IMR-90 (cell line): Measurements from ENCODE around the gene IL1RAPL1. TPM values are rescaled to one million over a fixed set of nuclear protein-coding genes. Genes with fewer than 3 reads are reported as not detected.

Experiments
- ATAC-seq: fragments of 200-7000 bp; cut with Tn5 transposase; 2 replicates; pipeline ENCODE4 v1.9.1; 2020; ENCODE audit warnings: low read depth, mild to moderate bottlenecking, moderate library complexity
- BruUV-seq: library from RNA; stranded (reverse); fragments of 400-500 nt; replicated peaks from 2 replicates; lab custom pipeline; 2021; lab: Mats Ljungman, UMichigan
- CTCF ChIA-PET: fragments of 300-600 bp; formaldehyde crosslinking; extraction: SDS; loops from one replicate; lab custom pipeline; 2021; ENCODE audit warnings: antibody characterized with exemption; lab: Yijun Ruan, JAX
- POLR2A ChIA-PET: fragments of 300-600 bp; sonication (Branson Sonifier 250); formaldehyde crosslinking; loops from one replicate; lab custom pipeline; 2022; ENCODE audit warnings: antibody characterized with exemption; ENCODE audit not compliant: unreplicated experiment; lab: Charles Lee
- DNase-seq: peaks from one replicate; pipeline ENCODE4 v3.0.0; 2013
- H2AFZ ChIP-seq: replicated peaks from 2 replicates; pipeline ENCODE3; 2013; ENCODE audit warnings: low read length, mild to moderate bottlenecking; ENCODE audit not compliant: poor library complexity
- H2AK5ac ChIP-seq: 2 replicates; pipeline ENCODE4 v1.6.1; 2013; ENCODE audit warnings: low read depth, low read length, inconsistent platforms
- H2AK9ac ChIP-seq: replicated peaks from 2 replicates; pipeline ENCODE3; 2013; ENCODE audit warnings: mild to moderate bottlenecking, low read depth, low read length, moderate library complexity; ENCODE audit not compliant: poor library complexity
- H2BK120ac ChIP-seq: 2 replicates; pipeline ENCODE4 v1.6.1; 2013; ENCODE audit warnings: low read depth, low read length, inconsistent platforms
- H2BK15ac ChIP-seq: 3 replicates; pipeline ENCODE4 v1.6.1; 2013; ENCODE audit warnings: low read depth, low read length, inconsistent platforms
- H2BK20ac ChIP-seq: 2 replicates; pipeline ENCODE4 v1.6.1; 2013; ENCODE audit warnings: low read depth, mild to moderate bottlenecking, inconsistent platforms, low read length, moderate library complexity
- H2BK5ac ChIP-seq: 2 replicates; pipeline ENCODE4 v1.6.1; 2013; ENCODE audit warnings: mild to moderate bottlenecking, low read depth, low read length, inconsistent platforms; ENCODE audit not compliant: poor library complexity, severe bottlenecking
- H3K14ac ChIP-seq: replicated peaks from 2 replicates; pipeline ENCODE4 v1.6.1; 2013; ENCODE audit warnings: low read depth, low read length, inconsistent platforms
- H3K18ac ChIP-seq: 2 replicates; pipeline ENCODE4 v1.6.1; 2013; ENCODE audit warnings: low read depth, low read length, control low read depth
- H3K23ac ChIP-seq: 2 replicates; pipeline ENCODE4 v1.6.1; 2013; ENCODE audit warnings: low read depth, low read length, inconsistent platforms
- H3K27ac ChIP-seq: 2 replicates; pipeline ENCODE4 v1.5.1; 2013; ENCODE audit warnings: mild to moderate bottlenecking, control low read depth, low read length; ENCODE audit not compliant: insufficient read depth
- H3K27me3 ChIP-seq: 2 replicates; pipeline ENCODE4 v1.6.1; 2013; ENCODE audit warnings: low read length; ENCODE audit not compliant: control insufficient read depth, insufficient read depth
- H3K36me3 ChIP-seq: 2 replicates; pipeline ENCODE4 v1.6.1; 2013; ENCODE audit warnings: low read length, mixed read lengths; ENCODE audit not compliant: control insufficient read depth, insufficient read depth
- H3K4ac ChIP-seq: 2 replicates; pipeline ENCODE4 v1.6.1; 2013; ENCODE audit warnings: low read depth, low read length, inconsistent platforms
- H3K4me1 ChIP-seq: 2 replicates; pipeline ENCODE4 v1.6.1; 2013; ENCODE audit warnings: low read length, mixed read lengths; ENCODE audit not compliant: control insufficient read depth, insufficient read depth
- H3K4me2 ChIP-seq: 2 replicates; pipeline ENCODE4 v1.6.1; 2013; ENCODE audit warnings: low read depth, mild to moderate bottlenecking, control low read depth, low read length, moderate library complexity
- H3K4me3 ChIP-seq: 2 replicates; pipeline ENCODE4 v1.5.1; 2013; ENCODE audit warnings: low read depth, mild to moderate bottlenecking, control low read depth, low read length, moderate library complexity; ENCODE audit not compliant: insufficient read depth
- H3K56ac ChIP-seq: 2 replicates; pipeline ENCODE4 v1.6.1; 2013; ENCODE audit warnings: low read length, inconsistent platforms; ENCODE audit not compliant: insufficient read depth; ENCODE audit errors: extremely low read depth
- H3K79me1 ChIP-seq, 2 experiments: 2 replicates each; pipeline ENCODE4 v1.6.1; 2013; ENCODE audit warnings: low read length in 2 of 2, inconsistent platforms in 1 of 2, low read depth in 1 of 2
- H3K9ac ChIP-seq: 2 replicates; pipeline ENCODE4 v1.6.1; 2013; ENCODE audit warnings: low read depth, low read length, control low read depth
- H3K9me1 ChIP-seq: 2 replicates; pipeline ENCODE4 v1.6.1; 2013; ENCODE audit warnings: low read length, inconsistent platforms; ENCODE audit not compliant: insufficient read depth
- H3K9me3 ChIP-seq: 2 replicates; pipeline ENCODE4 v1.6.1; 2013; ENCODE audit warnings: low read length; ENCODE audit not compliant: control insufficient read depth, insufficient read depth
- H4K20me1 ChIP-seq: 2 replicates; pipeline ENCODE4 v1.6.1; 2013; ENCODE audit warnings: low read length, inconsistent platforms; ENCODE audit not compliant: insufficient read depth
- H4K5ac ChIP-seq: 2 replicates; pipeline ENCODE4 v1.6.1; 2013; ENCODE audit warnings: mild to moderate bottlenecking, low read depth, low read length, control low read depth
- H4K8ac ChIP-seq, 2 experiments: 2 replicates each; pipeline ENCODE4 v1.6.1; 2013; ENCODE audit warnings: low read depth in 2 of 2, low read length in 2 of 2, control low read depth in 1 of 2, inconsistent platforms in 1 of 2
- H4K91ac ChIP-seq: 2 replicates; pipeline ENCODE4 v1.6.1; 2013; ENCODE audit warnings: low read depth, low read length, inconsistent platforms; ENCODE audit not compliant: insufficient read depth
- BHLHE40 ChIP-seq: fragments of 150-350 bp; IDR thresholded peaks from 2 replicates; pipeline ENCODE4 v1.6.1; 2016; ENCODE audit warnings: mild to moderate bottlenecking, low read depth, low read length
- CHD1 ChIP-seq: IDR thresholded peaks from 2 replicates; pipeline ENCODE4 v1.6.1; 2012; ENCODE audit warnings: low read depth, low read length, improper control_type of control experiment
- CTCF ChIP-seq: conservative IDR thresholded peaks from 2 replicates; pipeline ENCODE4 v1.5.1; 2012; ENCODE audit warnings: mild to moderate bottlenecking, low read depth, low read length, improper control_type of control experiment
- ELK1 ChIP-seq: fragments of 150-350 bp; IDR thresholded peaks from 2 replicates; pipeline ENCODE4 v1.6.1; 2016; ENCODE audit warnings: low read depth, mild to moderate bottlenecking, low read length, moderate library complexity, borderline replicate concordance
- FOS ChIP-seq: fragments of 150-350 bp; IDR thresholded peaks from 2 replicates; pipeline ENCODE4 v1.6.1; 2016; ENCODE audit warnings: low read depth, low read length
- MAFK ChIP-seq: IDR thresholded peaks from 2 replicates; pipeline ENCODE4 v1.6.1; 2012; ENCODE audit warnings: low read depth, low read length, improper control_type of control experiment
- MAZ ChIP-seq: IDR thresholded peaks from 2 replicates; pipeline ENCODE4 v1.6.1; 2012; ENCODE audit warnings: low read depth, mild to moderate bottlenecking, low read length, improper control_type of control experiment, moderate library complexity, borderline replicate concordance
- MXI1 ChIP-seq: IDR thresholded peaks from 2 replicates; pipeline ENCODE4 v1.6.1; 2012; ENCODE audit warnings: low read depth, mild to moderate bottlenecking, low read length, moderate library complexity, borderline replicate concordance
- NFE2L2 ChIP-seq: fragments of 150-350 bp; IDR thresholded peaks from 2 replicates; pipeline ENCODE4 v1.6.1; 2016; ENCODE audit warnings: low read depth, mild to moderate bottlenecking, low read length
- POLR2A ChIP-seq: IDR thresholded peaks from 2 replicates; pipeline ENCODE4 v1.6.1; 2012; ENCODE audit warnings: mild to moderate bottlenecking, low read depth, low read length
- RAD21 ChIP-seq: IDR thresholded peaks from 2 replicates; pipeline ENCODE4 v1.6.1; 2012; ENCODE audit warnings: low read length, improper control_type of control experiment
- RFX5 ChIP-seq: IDR thresholded peaks from 2 replicates; pipeline ENCODE4 v1.8.0; 2012; ENCODE audit warnings: low read depth, mild to moderate bottlenecking, low read length, moderate library complexity
- SMC3 ChIP-seq: fragments of 150-350 bp; IDR thresholded peaks from 2 replicates; pipeline ENCODE4 v1.6.1; 2016; ENCODE audit warnings: low read depth, mild to moderate bottlenecking, antibody characterized with exemption, low read length, moderate library complexity
- WGBS, 2 experiments: methylation state at CpG; one replicate each; pipeline versions ENCODE4 v1.1.5 to v1.1.7; 2013; ENCODE audit warnings: missing lambda C conversion rate in 2 of 2; ENCODE audit not compliant: insufficient read length in 1 of 2; ENCODE audit errors: extremely low coverage in 2 of 2; 5-methylcytosine and 5-hydroxymethylcytosine counted together
- dilution Hi-C: fragments of 300-500 bp; cut with HindIII; formaldehyde crosslinking; loops from one replicate; pipeline ENCODE4 v1.14.3; 2018; ENCODE audit warnings: low sequenced_read_pairs; ENCODE audit not compliant: unreplicated experiment
- in situ Hi-C: fragments of 300-500 bp; cut with MboI; formaldehyde crosslinking; loops from 3 replicates; pipeline ENCODE4 v1.14.3; 2019; ENCODE audit warnings: low sequenced_read_pairs, inconsistent platforms, mixed read lengths
- intact Hi-C: fragments of 100-400 bp; cut with micrococcal nuclease; formaldehyde crosslinking; loops from 2 replicates; pipeline ENCODE4 v1.10.0; 2022
- polyA plus RNA-seq, 3 experiments: library from polyadenylated mRNA; depleted of rRNA; stranded (reverse); fragments of >200 nt; gene quantifications; 2 replicates each; pipeline ENCODE4 v1.2.3, GENCODE V29; 2012; ENCODE audit warnings: low replicate concordance in 1 of 3
- total RNA-seq: library from RNA; depleted of rRNA; stranded (reverse); fragments of >200 nt; gene quantifications from 2 replicates; pipeline ENCODE4 v1.2.3, GENCODE V29; 2012
- TF ChIP-seq, protein P1 (sequence below): fragments of 150-350 bp; IDR thresholded peaks from 2 replicates; pipeline ENCODE4 v1.6.1; 2017; ENCODE audit warnings: mild to moderate bottlenecking, antibody characterized with exemption, low read length, low read depth

The IL1RAPL1 gene
- total and polyA plus RNA-seq, 2 of the 4 experiments (the other 2 are of a cell fraction), result 1.5 to 9.0 TPM

DNA sequence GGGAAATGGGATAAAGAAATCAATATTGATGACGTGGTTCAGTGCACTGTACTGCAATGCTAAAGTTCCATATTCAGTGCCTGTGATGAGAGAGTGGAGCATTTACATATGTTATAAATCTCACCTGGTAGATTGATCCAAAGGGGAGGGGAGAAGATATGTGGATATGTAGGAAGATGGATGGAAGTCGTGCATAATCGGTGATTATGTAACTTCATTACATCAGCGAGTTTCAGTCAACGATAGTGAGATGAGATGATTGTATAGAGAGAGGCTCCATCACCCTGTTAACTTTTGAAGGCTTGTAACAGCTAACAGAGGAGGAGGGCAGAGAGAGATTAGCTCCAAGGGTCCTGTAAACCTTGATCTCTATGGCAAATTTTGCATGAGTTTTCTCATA is 1.8 kb downstream of the IL1RAPL1 start:
- BruUV-seq, result no TSS peak
- no peak overlapping the region for H4K8ac ChIP-seq
- no peak overlapping the region for H3K56ac ChIP-seq
- intact Hi-C loops (loop anchor here (5.0 to 10.0 kb wide), 8 partner anchors 264 to 1473 kb away; no protein-coding TSS in a partner anchor), in situ Hi-C loops (loop anchor here (25.0 kb wide), 1 partner anchor 1473 kb away; no protein-coding TSS in a partner anchor), dilution Hi-C loops (no loop called here)
- no peak overlapping the region for H2BK20ac ChIP-seq
- no CpG with 5 or more reads among the region's 5 CpGs for WGBS, 2 experiments
- H3K14ac ChIP-seq, result no peak overlapping the region
- no peaks in the 10 kb centered on the region for H3K27me3 ChIP-seq
- no peaks in the 10 kb centered on the region for H3K36me3 ChIP-seq
- H2BK120ac ChIP-seq, result no peak overlapping the region
- ChIA-PET CTCF (no interaction called here), POLR2A (no interaction called here)
- H3K9me3 ChIP-seq, result no peaks in the 10 kb centered on the region
- no peak overlapping the region for H2AK9ac ChIP-seq
- H4K91ac ChIP-seq, result no peak overlapping the region
- H3K4ac ChIP-seq, result no peak overlapping the region
- no peak overlapping the region for H2BK5ac ChIP-seq
- H3K4me3 ChIP-seq, result peak overlapping the region; percentile 63
- H4K20me1 ChIP-seq, result no peaks in the 10 kb centered on the region
- ATAC-seq (no peak), DNase-seq (no peak)
- H2AK5ac ChIP-seq, result no peak overlapping the region
- TF ChIP-seq MXI1 (no peak), CTCF (no peak), SMC3 (no peak), MAFK (no peak), ELK1 (no peak), CHD1 (no peak), NFE2L2 (no peak), BHLHE40 (no peak), MAZ (no peak), RFX5 (no peak), FOS (no peak), POLR2A (no peak), RAD21 (no peak)
- TF ChIP-seq, protein P1, sequence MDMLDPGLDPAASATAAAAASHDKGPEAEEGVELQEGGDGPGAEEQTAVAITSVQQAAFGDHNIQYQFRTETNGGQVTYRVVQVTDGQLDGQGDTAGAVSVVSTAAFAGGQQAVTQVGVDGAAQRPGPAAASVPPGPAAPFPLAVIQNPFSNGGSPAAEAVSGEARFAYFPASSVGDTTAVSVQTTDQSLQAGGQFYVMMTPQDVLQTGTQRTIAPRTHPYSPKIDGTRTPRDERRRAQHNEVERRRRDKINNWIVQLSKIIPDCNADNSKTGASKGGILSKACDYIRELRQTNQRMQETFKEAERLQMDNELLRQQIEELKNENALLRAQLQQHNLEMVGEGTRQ, result no peak
- no peak overlapping the region for H3K23ac ChIP-seq
- no peak overlapping the region for H3K18ac ChIP-seq
- H3K79me1 ChIP-seq, result no peaks in the 10 kb centered on the region; a peak in 1 of 4 replicates
- no peaks in the 10 kb centered on the region for H3K4me1 ChIP-seq
- no peak overlapping the region for H2BK15ac ChIP-seq
- H2AFZ ChIP-seq, result no peak overlapping the region
- no peak overlapping the region for H4K5ac ChIP-seq
- no peaks in the 10 kb centered on the region for H3K9me1 ChIP-seq
- H3K4me2 ChIP-seq, result peak overlapping the region; percentile 94
- H3K9ac ChIP-seq, result 0 out of 2 replicates have a peak overlapping the region, but pooled peaks have one; percentile 10
- H3K27ac ChIP-seq, result no peak overlapping the region
